AG04449 (cell line): ENCODE measurements around the gene CD180.

Source experiments
- CTCF ChIA-PET: fragments of 350-600 bp; formaldehyde crosslinking; extraction: SDS; loops from one replicate; lab custom pipeline; 2021; ENCODE audit warnings: antibody characterized with exemption; lab: Yijun Ruan, JAX
- POLR2A ChIA-PET: fragments of 400-600, 350-600 bp; formaldehyde crosslinking; extraction: SDS; loops from one replicate; lab custom pipeline; 2020; ENCODE audit warnings: antibody characterized with exemption, inconsistent platforms; lab: Yijun Ruan, JAX
- DNase-seq: peaks from one replicate; pipeline ENCODE4 v3.0.0-alpha.2; 2010; ENCODE audit warnings: low read depth, low spot score
- H3K4me3 ChIP-seq: 2 replicates; pipeline ENCODE4 v1.5.1; 2011; ENCODE audit warnings: low read depth, mild to moderate bottlenecking, control low read depth, low read length
- TF ChIP-seq, protein P1 (sequence below): IDR thresholded peaks from one replicate; pipeline ENCODE4 v1.5.1; 2011; ENCODE audit warnings: mild to moderate bottlenecking, moderate library complexity, low read length, control low read depth, inconsistent platforms; ENCODE audit not compliant: insufficient read depth; ENCODE audit errors: missing control alignments

Gene CD180

DNA sequence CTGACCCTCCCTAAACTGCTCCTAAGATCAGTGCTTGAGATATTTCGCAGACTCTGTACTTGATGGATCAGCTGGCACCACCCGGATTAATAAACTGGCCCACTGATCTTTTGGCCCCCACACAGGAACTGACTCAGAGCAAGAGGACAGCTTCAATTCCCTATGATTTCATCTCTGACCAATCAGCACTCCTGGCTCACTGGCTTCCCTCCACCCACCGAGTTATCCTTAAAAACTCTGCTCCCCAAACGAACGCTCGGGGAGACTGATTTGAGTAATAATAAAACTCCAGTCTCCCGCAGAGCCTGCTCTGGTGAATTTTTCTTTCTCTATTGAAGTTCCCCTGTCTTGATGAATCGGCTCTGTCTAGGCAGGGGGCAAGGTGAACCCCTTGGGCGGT, 36.5 kb upstream of the CD180 start:
- CTCF ChIA-PET, result no interaction called here
- no peak overlapping the region for H3K4me3 ChIP-seq
- no peak for DNase-seq
- TF ChIP-seq, protein P1, sequence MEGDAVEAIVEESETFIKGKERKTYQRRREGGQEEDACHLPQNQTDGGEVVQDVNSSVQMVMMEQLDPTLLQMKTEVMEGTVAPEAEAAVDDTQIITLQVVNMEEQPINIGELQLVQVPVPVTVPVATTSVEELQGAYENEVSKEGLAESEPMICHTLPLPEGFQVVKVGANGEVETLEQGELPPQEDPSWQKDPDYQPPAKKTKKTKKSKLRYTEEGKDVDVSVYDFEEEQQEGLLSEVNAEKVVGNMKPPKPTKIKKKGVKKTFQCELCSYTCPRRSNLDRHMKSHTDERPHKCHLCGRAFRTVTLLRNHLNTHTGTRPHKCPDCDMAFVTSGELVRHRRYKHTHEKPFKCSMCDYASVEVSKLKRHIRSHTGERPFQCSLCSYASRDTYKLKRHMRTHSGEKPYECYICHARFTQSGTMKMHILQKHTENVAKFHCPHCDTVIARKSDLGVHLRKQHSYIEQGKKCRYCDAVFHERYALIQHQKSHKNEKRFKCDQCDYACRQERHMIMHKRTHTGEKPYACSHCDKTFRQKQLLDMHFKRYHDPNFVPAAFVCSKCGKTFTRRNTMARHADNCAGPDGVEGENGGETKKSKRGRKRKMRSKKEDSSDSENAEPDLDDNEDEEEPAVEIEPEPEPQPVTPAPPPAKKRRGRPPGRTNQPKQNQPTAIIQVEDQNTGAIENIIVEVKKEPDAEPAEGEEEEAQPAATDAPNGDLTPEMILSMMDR, result no peak
- POLR2A ChIA-PET, result no interaction called here

DNA sequence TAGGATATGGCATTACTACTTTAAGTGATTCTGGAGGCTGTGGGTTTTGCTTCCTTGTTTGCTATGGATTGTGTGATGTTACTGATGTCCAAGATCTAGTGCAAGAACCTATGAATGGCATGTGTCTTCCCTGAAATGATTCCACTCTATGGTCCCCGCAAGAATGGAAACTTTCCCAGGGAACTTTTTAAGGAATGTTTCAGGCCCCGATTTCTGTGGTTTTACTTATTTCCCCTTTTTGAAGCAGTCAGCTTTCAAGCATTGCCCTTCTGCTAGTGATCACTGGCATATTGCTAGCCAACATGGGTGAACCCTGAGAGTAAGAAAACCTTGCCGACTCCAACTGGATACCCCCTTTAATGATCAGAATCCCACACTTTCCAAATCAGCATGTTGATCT, 26.6 kb upstream of the CD180 start:
- DNase-seq, result no peak
- TF ChIP-seq, protein P1, result no peak
- ChIA-PET CTCF (no interaction called here), POLR2A (no interaction called here)
- H3K4me3 ChIP-seq, result no peak overlapping the region

DNA sequence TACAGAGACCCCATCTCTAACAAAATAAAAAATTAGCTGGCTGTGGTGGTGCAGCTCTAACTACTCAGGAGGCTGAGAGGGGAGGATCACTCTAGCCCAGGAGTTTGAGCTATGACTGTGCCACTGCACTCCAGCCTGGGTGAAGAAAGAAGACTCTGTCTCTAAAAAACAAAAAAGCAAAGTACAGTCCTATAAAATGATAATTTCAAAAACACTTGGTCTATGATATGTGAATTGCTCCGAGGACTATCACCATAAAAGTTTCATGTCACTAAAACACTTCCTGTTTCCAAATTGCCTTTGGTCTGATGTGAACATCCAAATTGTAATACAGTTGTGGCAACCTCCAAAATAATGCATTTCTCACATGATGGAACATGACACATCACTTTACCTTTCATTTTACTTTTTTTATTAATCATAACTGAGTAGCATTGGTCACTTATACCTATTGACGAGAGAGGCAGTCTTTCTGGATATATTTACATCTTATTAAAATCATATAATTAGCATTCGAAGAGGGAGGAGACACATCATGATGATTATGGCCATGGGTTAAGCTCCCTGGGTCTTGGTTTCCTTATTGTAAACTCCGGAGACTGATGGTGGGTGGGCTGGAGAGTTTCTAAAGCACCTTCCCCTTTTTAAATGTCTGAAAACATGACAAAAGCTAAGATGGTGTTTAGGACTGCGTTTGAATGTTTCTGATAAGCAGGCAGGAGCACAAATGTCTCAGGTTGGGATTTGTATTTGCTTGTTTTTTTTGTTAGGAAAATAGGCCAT, 25.8 kb upstream of the CD180 start:
- no peak for DNase-seq
- TF ChIP-seq, protein P1, result no peak
- CTCF ChIA-PET, result interaction anchor here (1.4 kb wide), 1 partner anchor 411 kb away, joined by 3 read pairs; no protein-coding TSS in a partner anchor
- H3K4me3 ChIP-seq, result no peak overlapping the region
- POLR2A ChIA-PET, result no interaction called here

DNA sequence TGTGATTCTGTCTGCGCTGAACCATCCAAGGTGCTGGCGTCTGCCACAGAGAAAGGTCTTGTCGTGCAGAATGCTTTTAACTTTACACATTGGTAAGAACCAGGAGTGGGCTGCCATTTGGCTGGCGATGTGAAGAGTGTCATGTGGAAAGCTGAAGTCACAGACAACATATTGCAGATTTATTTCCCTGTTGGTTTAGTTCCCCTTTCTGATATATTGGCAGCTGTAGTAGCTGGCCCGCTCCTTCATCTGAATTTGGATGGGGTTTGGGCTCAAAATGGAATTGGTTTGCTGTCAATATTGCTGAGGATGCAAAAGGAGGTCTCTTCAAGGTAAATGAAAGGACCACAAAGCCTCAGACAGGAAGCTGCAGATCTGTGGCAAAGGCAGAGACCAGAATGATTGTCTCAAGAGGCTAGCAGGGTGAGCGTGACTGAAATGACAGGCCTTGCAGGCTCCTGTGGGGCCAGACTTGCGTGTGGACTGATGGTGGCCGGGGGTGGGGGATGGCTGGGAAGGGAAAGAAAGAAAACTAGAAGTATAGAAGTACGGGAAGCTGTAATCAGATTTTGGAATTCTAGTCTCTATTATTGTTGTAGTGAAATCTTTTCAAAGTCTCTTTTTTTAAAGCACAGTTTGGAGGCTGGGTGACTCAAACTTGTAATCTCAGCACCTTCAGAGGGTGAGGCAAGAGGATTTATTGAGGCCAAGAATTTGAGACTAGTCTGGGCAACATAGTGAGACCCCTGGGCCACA, 25.1 kb upstream of the CD180 start:
- no peak for DNase-seq
- ChIA-PET CTCF (interaction anchor here (1.4 to 2.1 kb wide), 2 partner anchors 12 to 410 kb away, joined by 3 to 6 read pairs; no protein-coding TSS in a partner anchor), POLR2A (no interaction called here)
- H3K4me3 ChIP-seq, result no peak overlapping the region
- TF ChIP-seq, protein P1, result no peak

DNA sequence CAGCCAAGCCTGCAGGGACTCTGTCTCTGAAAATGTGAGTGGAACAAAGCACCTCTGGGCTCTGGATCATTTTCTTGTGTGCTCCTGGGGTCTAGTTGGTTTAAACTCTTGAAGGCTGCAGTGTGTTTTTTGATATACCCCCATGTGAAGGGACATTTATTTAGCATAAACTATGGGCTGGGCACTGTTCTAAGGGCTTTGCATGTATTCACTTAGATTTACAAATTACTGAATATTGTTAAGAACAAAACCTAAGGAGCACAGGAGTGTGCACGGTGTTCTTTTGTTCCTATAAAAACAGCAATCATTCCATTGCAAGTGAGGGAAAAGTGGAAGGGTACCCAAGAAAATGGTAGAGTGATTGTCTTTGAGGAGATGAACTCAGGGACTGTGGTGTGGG, 20.0 kb upstream of the CD180 start:
- DNase-seq, result no peak
- ChIA-PET POLR2A (no interaction called here), CTCF (no interaction called here)
- no peak overlapping the region for H3K4me3 ChIP-seq
- TF ChIP-seq, protein P1, result no peak

DNA sequence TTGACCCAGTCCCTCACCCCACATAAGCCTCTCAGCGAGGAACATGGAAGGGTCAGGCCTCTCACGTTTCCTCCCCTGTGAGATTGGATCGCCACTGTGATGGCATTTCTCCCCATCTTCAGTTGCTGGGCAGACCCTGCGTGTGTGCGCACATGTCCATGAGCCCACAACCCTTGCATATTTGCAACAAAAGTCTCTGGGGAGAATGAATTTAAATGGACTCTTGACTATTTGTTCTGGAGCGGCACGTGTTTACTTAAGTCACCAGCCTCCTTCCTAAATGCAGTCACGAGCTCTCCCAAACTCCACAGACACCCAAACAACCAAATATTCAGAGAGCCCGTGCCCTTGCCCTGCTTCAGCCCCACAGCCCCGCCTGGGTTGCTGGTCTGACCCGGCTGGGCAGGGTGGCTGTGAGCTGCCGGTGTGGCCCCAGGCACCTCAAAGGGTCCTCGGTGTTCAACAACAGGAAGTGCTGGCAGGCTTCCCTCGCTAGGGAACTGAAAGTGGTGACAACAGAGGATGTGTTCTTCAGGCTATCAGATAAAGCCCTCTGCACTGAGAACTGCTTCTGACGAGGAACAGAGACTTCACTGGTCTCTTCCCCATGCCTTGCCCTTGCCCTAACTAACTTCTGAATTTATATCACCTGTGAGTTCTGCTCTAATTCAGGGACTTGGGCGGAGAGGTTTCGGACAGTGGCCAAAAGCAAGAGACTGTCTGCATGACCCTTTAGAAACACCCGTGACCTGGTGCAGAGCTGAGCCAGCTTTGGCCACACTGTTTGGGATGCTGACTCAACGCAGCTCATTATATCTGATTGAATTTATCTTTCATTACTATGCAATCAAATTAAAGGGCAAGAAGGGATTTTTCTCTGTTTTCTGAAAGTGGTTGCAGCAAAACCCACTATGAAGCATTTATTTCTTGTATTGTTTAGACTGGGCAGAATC, 19.2 kb upstream of the CD180 start:
- TF ChIP-seq, protein P1, result no peak
- ChIA-PET POLR2A (no interaction called here), CTCF (no interaction called here)
- no peak for DNase-seq
- H3K4me3 ChIP-seq, result no peak overlapping the region
